Kidney (tissue), 14 donors: ENCODE measurements around the gene WWOX. TPM values are rescaled to one million over a fixed set of nuclear protein-coding genes. Genes with fewer than 3 reads are reported as not detected.

Experiments
- DNase-seq, 5 donors: peaks; one replicate each; pipeline ENCODE4 v3.0.0-alpha.2; 2013 to 2020
- FAIRE-seq: peaks from 2 replicates; lab custom pipeline; 2012; peaks lifted over from hg19 to GRCh38; lab: Jason Lieb, UNC
- H3K27ac ChIP-seq, 2 donors: one replicate each; pipeline ENCODE4 v1.7.0; 2013; ENCODE audit warnings: low read depth in 2 of 2, low read length in 2 of 2, inconsistent platforms in 1 of 2
- H3K27me3 ChIP-seq: one replicate; pipeline ENCODE4 v1.7.1; 2013; ENCODE audit warnings: low read length, inconsistent platforms; ENCODE audit not compliant: control insufficient read depth, insufficient read depth
- H3K36me3 ChIP-seq, 3 donors: one replicate each; pipeline versions ENCODE4 v1.7.0 to v1.7.1; 2013; ENCODE audit warnings: low read length in 3 of 3, control low read depth in 1 of 3, inconsistent platforms in 1 of 3; ENCODE audit not compliant: insufficient read depth in 3 of 3, control insufficient read depth in 2 of 3
- H3K4me1 ChIP-seq, 3 donors: one replicate each; pipeline versions ENCODE4 v1.7.0 to v1.7.1; 2013; ENCODE audit warnings: low read length in 3 of 3, inconsistent platforms in 1 of 3, low read depth in 1 of 3; ENCODE audit not compliant: control insufficient read depth in 2 of 3, insufficient read depth in 2 of 3
- H3K4me3 ChIP-seq, 3 donors: one replicate each; pipeline versions ENCODE4 v1.7.0 to v1.8.1; 2013; ENCODE audit warnings: low read length in 3 of 3, control low read depth in 1 of 3, inconsistent platforms in 1 of 3
- H3K9ac ChIP-seq, 3 donors: one replicate each; pipeline versions ENCODE4 v1.7.0 to v1.7.1; 2013; ENCODE audit warnings: low read length in 3 of 3, control low read depth in 1 of 3, inconsistent platforms in 1 of 3
- H3K9me3 ChIP-seq, 3 donors: one replicate each; pipeline versions ENCODE4 v1.7.0 to v1.7.1; 2013; ENCODE audit warnings: low read length in 3 of 3, control low read depth in 1 of 3, inconsistent platforms in 1 of 3; ENCODE audit not compliant: control insufficient read depth in 2 of 3, insufficient read depth in 1 of 3
- CTCF ChIP-seq: IDR thresholded peaks from 3 replicates; pipeline ENCODE4 v1.5.1; 2012; ENCODE audit warnings: mild to moderate bottlenecking, moderate library complexity, borderline replicate concordance; ENCODE audit not compliant: insufficient read depth; ENCODE audit errors: extremely low read depth
- intact Hi-C: fragments of 100-400 bp; cut with DNase I; formaldehyde crosslinking; loops from one replicate; pipeline ENCODE4 v1.11.1; 2022
- polyA plus RNA-seq: library from polyadenylated mRNA; stranded (reverse); fragments of 350-450 nt; fragmentation: Illumina TruSeq; extraction: RNeasy Lipid Tissue Mini Kit (QIAGEN cat#74804); gene quantifications from one replicate; pipeline ENCODE4 v1.2.3, GENCODE V29; 2014; ENCODE audit warnings: low read depth, low replicate concordance; ENCODE audit not compliant: insufficient read depth
- total RNA-seq: library from RNA; stranded (reverse); fragmentation: NEBNext Ultra II Directional; extraction: Animal tissue kit (Norgen Biotek cat#: 25700); gene quantifications from one replicate; pipeline ENCODE4 v1.2.1, GENCODE V29; 2021
- donor health status: control.
- donor health status: control.
- donor health status: control.
- donor health status: control.
- donor health status: control.
- donor health status: DM: yes; HTN: yes; CAD: no.
- donor health status: Normal renal cell carcinoma (clear cell type).

WWOX gene
- total and polyA plus RNA-seq, 2 donors from 2014 or later = 22.5 to 30.3 TPM

- intact Hi-C loops = no loop called here
- DNase-seq (no peak), FAIRE-seq (no peak)
- H3K9me3 ChIP-seq = no peaks in the 10 kb centered on the region
- no peaks in the 10 kb centered on the region for H3K36me3 ChIP-seq
- H3K27me3 ChIP-seq = no peaks in the 10 kb centered on the region
- H3K27ac ChIP-seq = no peak overlapping the region
- TF ChIP-seq CTCF = no peak
- H3K9ac ChIP-seq = no peak overlapping the region
- no peak overlapping the region for H3K4me3 ChIP-seq
- H3K4me1 ChIP-seq = peaks cover 0 to 2% (median 0%) of the 10 kb centered on the region in 3 donors
Measured at GRCh38 chr16:78768226-78768625, 668.8 kb downstream of the WWOX start.

GRCh38 chr16:78768718-78769117 lies 669.3 kb downstream of the WWOX start:
- Histone ChIP-seq H3K4me3 (no peak overlapping the region), H3K36me3 (no peaks in the 10 kb centered on the region), H3K27ac (no peak overlapping the region), H3K4me1 (peaks cover 0 to 2% (median 0%) of the 10 kb centered on the region in 3 donors), H3K9ac (no peak overlapping the region), H3K27me3 (no peaks in the 10 kb centered on the region), H3K9me3 (no peaks in the 10 kb centered on the region)
- no peak for TF ChIP-seq CTCF
- intact Hi-C loops = no loop called here
- no peak for FAIRE-seq
- DNase-seq = no peak

GRCh38 chr16:78770353-78771091 lies 671.1 kb downstream of the WWOX start:
- H3K9me3 ChIP-seq = no peaks in the 10 kb centered on the region

More at GRCh38 chr16:78770353-78771091, 671.1 kb downstream of the WWOX start:
- no peak overlapping the region for H3K27ac ChIP-seq
- H3K9ac ChIP-seq = no peak overlapping the region
- H3K4me1 ChIP-seq = peaks cover 0 to 2% (median 0%) of the 10 kb centered on the region in 3 donors
- no peak overlapping the region for H3K4me3 ChIP-seq
- peak; percentile 86 for TF ChIP-seq CTCF
- no peaks in the 10 kb centered on the region for H3K27me3 ChIP-seq
- no peaks in the 10 kb centered on the region for H3K36me3 ChIP-seq
- intact Hi-C loops = no loop called here
- FAIRE-seq = no peak
- peak; percentile 37 to 88 (median 59) for DNase-seq
